Astrocyte (in vitro differentiated cells and primary cell): ENCODE data around the gene MAK. TPM values are rescaled to one million over a fixed set of nuclear protein-coding genes. Genes with fewer than 3 reads are reported as not detected.
"Not testable (repeated sequence)": the region's sequence is repeated elsewhere in the genome, so short reads cannot be mapped to it uniquely, and the experiment has no call there.

Experiments used
- DNase-seq: peaks from one replicate; pipeline ENCODE4 v3.0.0-alpha.2; 2010; ENCODE audit warnings: low read depth
- FAIRE-seq: peaks from 2 replicates; lab custom pipeline; 2011; peaks lifted over from hg19 to GRCh38; lab: Jason Lieb, UNC
- H2AFZ ChIP-seq: 2 replicates; pipeline ENCODE4 v1.6.0; 2012; ENCODE audit warnings: low read depth, low read length, inconsistent platforms
- H3K27ac ChIP-seq: 2 replicates; pipeline ENCODE4 v1.5.1; 2011; ENCODE audit warnings: low read depth, low read length, inconsistent platforms
- H3K27me3 ChIP-seq: 2 replicates; pipeline ENCODE4 v1.6.0; 2011; ENCODE audit warnings: low read length, inconsistent platforms; ENCODE audit not compliant: insufficient read depth
- H3K36me3 ChIP-seq: 2 replicates; pipeline ENCODE4 v1.5.1; 2011; ENCODE audit warnings: low read length, inconsistent platforms; ENCODE audit not compliant: insufficient read depth
- H3K4me1 ChIP-seq: 2 replicates; pipeline ENCODE4 v1.5.1; 2011; ENCODE audit warnings: low read length, inconsistent platforms; ENCODE audit not compliant: insufficient read depth
- H3K4me2 ChIP-seq: 2 replicates; pipeline ENCODE4 v1.6.0; 2012; ENCODE audit warnings: low read length, inconsistent platforms
- H3K4me3 ChIP-seq: 2 replicates; pipeline ENCODE4 v1.5.1; 2011; ENCODE audit warnings: low read depth, mild to moderate bottlenecking, low read length, inconsistent platforms; ENCODE audit not compliant: insufficient read depth
- H3K79me2 ChIP-seq: 2 replicates; pipeline ENCODE4 v1.6.0; 2012; ENCODE audit warnings: mild to moderate bottlenecking, low read length, inconsistent platforms; ENCODE audit not compliant: insufficient read depth
- H3K9ac ChIP-seq: 2 replicates; pipeline ENCODE4 v1.6.0; 2012; ENCODE audit warnings: mild to moderate bottlenecking, low read length, inconsistent platforms
- H3K9me3 ChIP-seq: 2 replicates; pipeline ENCODE4 v1.5.1; 2012; ENCODE audit warnings: low read depth, mild to moderate bottlenecking, low read length, inconsistent platforms; ENCODE audit not compliant: insufficient read depth
- H4K20me1 ChIP-seq: 2 replicates; pipeline ENCODE4 v1.6.0; 2012; ENCODE audit warnings: low read length, inconsistent platforms; ENCODE audit not compliant: insufficient read depth
- H3K27ac Mint-ChIP-seq: one replicate; pipeline ENCODE4 v1.8.0; 2021; ENCODE audit warnings: mild to moderate bottlenecking, mixed read lengths; ENCODE audit not compliant: unreplicated experiment
- H3K27me3 Mint-ChIP-seq: one replicate; pipeline ENCODE4 v1.8.0; 2021; ENCODE audit warnings: low read depth, mixed read lengths; ENCODE audit not compliant: unreplicated experiment
- H3K36me3 Mint-ChIP-seq: one replicate; pipeline ENCODE4 v1.8.0; 2021; ENCODE audit warnings: low read depth, mixed read lengths; ENCODE audit not compliant: unreplicated experiment
- H3K4me1 Mint-ChIP-seq: one replicate; pipeline ENCODE4 v1.8.0; 2021; ENCODE audit warnings: low read depth, mixed read lengths; ENCODE audit not compliant: unreplicated experiment
- H3K4me3 Mint-ChIP-seq: one replicate; pipeline ENCODE4 v1.8.0; 2021; ENCODE audit warnings: mild to moderate bottlenecking, moderate library complexity, mixed read lengths; ENCODE audit not compliant: unreplicated experiment
- H3K9me3 Mint-ChIP-seq: one replicate; pipeline ENCODE4 v1.8.0; 2021; ENCODE audit warnings: mild to moderate bottlenecking, mixed read lengths; ENCODE audit not compliant: unreplicated experiment
- CTCF ChIP-seq: IDR thresholded peaks from 2 replicates; pipeline ENCODE4 v1.5.1; 2011; ENCODE audit warnings: low read depth, mild to moderate bottlenecking, inconsistent platforms, low read length, moderate library complexity; ENCODE audit not compliant: insufficient read depth
- EZH2 ChIP-seq: IDR thresholded peaks from 2 replicates; pipeline ENCODE4 v1.6.1; 2012; ENCODE audit warnings: mild to moderate bottlenecking, low read length, inconsistent platforms; ENCODE audit not compliant: insufficient read depth
- total RNA-seq: library from RNA; stranded (reverse); gene quantifications from 2 replicates; pipeline ENCODE4 v1.2.1, GENCODE V29; 2021

MAK gene
- total RNA-seq, 1 donor from 2014 or later: 0.05 TPM

- H3K9me3 ChIP-seq: no peaks in the 10 kb centered on the region
- H3K4me2 ChIP-seq: peak overlapping the region; percentile 90
- peak overlapping the region; percentile 87 for H2AFZ ChIP-seq
- peak overlapping the region; percentile 87 for H3K27ac ChIP-seq
- Mint-ChIP-seq H3K4me3 (peak overlapping the region; percentile 97), H3K36me3 (peaks cover 17% of the 10 kb centered on the region), H3K4me1 (peaks cover 30% of the 10 kb centered on the region), H3K27me3 (no peaks in the 10 kb centered on the region), H3K27ac (peak overlapping the region; percentile 92), H3K9me3 (peaks cover 8% of the 10 kb centered on the region)
- H3K4me3 ChIP-seq: peak overlapping the region; percentile 93
- peak overlapping the region; percentile 98 for H3K9ac ChIP-seq
- H4K20me1 ChIP-seq: peaks cover 10% of the 10 kb centered on the region
- H3K79me2 ChIP-seq: peaks cover 31% of the 10 kb centered on the region
- TF ChIP-seq CTCF: no peak
- TF ChIP-seq EZH2: no peak
- H3K27me3 ChIP-seq: no peaks in the 10 kb centered on the region
- no peaks in the 10 kb centered on the region for H3K36me3 ChIP-seq
- DNase-seq: no peak
- FAIRE-seq: no peak
- peaks cover 15% of the 10 kb centered on the region for H3K4me1 ChIP-seq
Measured at GRCh38 chr6:10721850-10722569, 116.3 kb downstream of the MAK start.

GRCh38 chr6:10720960-10721849 is 117.1 kb downstream of the MAK start:
- not testable (repeated sequence) for H3K9me3 ChIP-seq, H2AFZ ChIP-seq, H3K27ac ChIP-seq, H3K27me3 ChIP-seq, FAIRE-seq, DNase-seq, H3K27me3 Mint-ChIP-seq, H4K20me1 ChIP-seq, H3K9ac ChIP-seq, H3K27ac Mint-ChIP-seq, H3K4me3 ChIP-seq, H3K36me3 ChIP-seq, H3K9me3 Mint-ChIP-seq
- Histone ChIP-seq H3K4me1 (peaks cover 15% of the 10 kb centered on the region), H3K79me2 (peaks cover 31% of the 10 kb centered on the region), H3K4me2 (peak overlapping the region; percentile 67)
- H3K4me3 Mint-ChIP-seq: peak overlapping the region; percentile 97
- peaks cover 30% of the 10 kb centered on the region for H3K4me1 Mint-ChIP-seq
- peaks cover 13% of the 10 kb centered on the region for H3K36me3 Mint-ChIP-seq

GRCh38 chr6:10720265-10720959 is 117.9 kb downstream of the MAK start:
- FAIRE-seq: no peak
- H3K4me1 ChIP-seq: peaks cover 15% of the 10 kb centered on the region
- peaks cover 4% of the 10 kb centered on the region for H4K20me1 ChIP-seq
- Mint-ChIP-seq H3K4me1 (peaks cover 26% of the 10 kb centered on the region), H3K9me3 (peaks cover 8% of the 10 kb centered on the region), H3K27me3 (no peaks in the 10 kb centered on the region), H3K27ac (no peak overlapping the region), H3K36me3 (peaks cover 9% of the 10 kb centered on the region), H3K4me3 (no peak overlapping the region)
- peak; percentile 14 for DNase-seq
- peak overlapping the region; percentile 30 for H2AFZ ChIP-seq
- peak overlapping the region; percentile 31 for H3K4me3 ChIP-seq
- H3K27ac ChIP-seq: no peak overlapping the region
- peak overlapping the region; percentile 67 for H3K4me2 ChIP-seq
- H3K27me3 ChIP-seq: no peaks in the 10 kb centered on the region
- TF ChIP-seq CTCF: no peak
- no peak for TF ChIP-seq EZH2
- peak overlapping the region; percentile 24 for H3K9ac ChIP-seq
- no peaks in the 10 kb centered on the region for H3K9me3 ChIP-seq
- H3K36me3 ChIP-seq: no peaks in the 10 kb centered on the region
- H3K79me2 ChIP-seq: peaks cover 23% of the 10 kb centered on the region
